HG02623 (cell line): Measurements from ENCODE around the gene SPATA19.

Experiments used
- ATAC-seq: cut with Tn5 transposase; IDR thresholded peaks from one replicate; pipeline ENCODE4 v1.9.1; 2021; ENCODE audit warnings: moderate library complexity; ENCODE audit not compliant: unreplicated experiment

The SPATA19 gene

DNA sequence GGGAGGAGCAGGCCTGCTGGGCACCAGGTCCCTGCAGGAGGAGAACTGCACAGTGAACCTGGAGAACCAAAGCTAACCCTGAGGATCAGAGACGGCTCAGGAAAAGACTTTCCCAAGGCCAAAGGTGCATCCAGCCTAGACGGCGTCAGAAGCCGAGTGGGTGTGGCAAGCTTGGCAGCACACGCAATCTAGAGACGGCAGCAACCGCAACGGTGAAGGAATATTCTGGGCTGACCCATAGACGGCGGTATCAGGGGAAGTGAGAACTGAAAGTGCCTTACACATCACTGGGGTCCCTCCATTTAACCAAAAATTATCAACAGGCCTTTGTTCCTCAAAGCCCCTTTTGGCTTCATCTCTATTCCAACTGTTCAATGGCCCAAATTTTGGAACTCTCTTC, 26.2 kb downstream of the SPATA19 start:
- no peak for ATAC-seq

DNA sequence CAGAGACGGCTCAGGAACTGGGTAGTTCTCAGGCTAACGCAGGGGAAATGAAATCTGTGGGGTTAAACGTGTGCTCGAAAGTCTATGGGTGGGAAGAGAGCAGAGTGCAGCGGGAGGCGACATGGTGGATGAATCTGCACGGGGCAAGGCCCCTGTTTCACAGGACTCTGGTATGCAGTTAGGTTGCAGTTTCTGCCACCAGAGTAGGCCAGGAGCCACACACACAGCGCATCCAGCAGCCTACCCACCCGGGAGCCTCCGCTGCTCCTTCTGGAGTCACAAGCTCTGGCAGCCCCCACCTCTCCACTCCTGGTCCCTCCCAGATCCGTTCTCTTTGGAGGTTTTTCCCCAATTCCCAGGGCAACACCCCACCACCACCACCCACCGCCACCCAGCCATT, 27.0 kb downstream of the SPATA19 start:
- ATAC-seq: no peak

DNA sequence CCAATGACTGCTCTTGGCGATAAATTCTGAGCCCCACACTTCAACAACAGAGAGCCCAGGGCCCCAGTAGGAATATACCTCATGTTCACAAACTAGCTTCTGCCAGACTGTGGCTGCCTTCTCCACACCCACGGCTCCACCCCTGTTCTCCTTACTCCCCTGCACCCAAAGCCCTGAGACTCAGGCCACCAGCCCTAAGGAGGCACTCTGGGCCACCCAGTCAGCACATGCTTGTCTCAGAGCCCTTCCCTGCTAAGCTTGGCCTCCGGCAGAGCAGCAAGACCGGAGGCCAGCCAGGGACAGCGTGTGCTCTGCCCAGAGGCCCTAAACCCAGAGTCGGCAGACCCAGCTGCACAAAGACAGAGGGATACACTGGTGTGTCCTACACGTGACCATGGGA, 27.9 kb downstream of the SPATA19 start:
- ATAC-seq: no peak

DNA sequence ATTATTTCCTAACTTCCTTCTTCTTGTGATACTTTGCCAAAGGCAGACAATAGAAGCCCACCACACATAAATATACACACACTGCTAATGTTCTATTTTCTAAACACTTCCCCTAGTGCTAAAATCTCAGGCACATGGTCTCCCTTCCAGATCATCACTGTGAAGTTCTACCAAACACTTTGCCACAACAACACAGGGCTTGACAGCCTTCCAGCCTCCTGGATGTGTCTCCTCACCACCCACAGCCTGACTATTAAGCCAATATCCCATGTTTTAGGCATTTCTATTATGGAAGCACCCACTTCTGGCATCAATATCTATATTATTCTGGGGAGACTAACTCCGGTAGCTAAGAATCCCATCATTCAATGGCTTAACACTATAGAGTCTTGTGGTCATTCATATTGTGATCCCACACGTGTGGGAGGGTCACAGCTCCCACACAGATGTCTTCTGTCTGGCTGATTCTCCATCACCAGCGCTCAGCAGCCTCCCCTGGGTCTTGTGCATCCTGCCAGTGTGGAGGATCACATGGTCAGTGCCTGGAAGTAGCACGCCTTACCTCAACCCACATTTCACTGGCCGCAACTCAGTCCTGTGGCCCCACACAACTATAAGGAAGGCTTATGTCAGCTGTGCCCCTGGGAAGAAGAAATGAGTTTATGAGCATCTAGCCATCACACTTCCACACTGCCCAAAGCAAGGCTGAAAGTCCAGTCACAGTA, 29.0 kb downstream of the SPATA19 start:
- no peak for ATAC-seq

DNA sequence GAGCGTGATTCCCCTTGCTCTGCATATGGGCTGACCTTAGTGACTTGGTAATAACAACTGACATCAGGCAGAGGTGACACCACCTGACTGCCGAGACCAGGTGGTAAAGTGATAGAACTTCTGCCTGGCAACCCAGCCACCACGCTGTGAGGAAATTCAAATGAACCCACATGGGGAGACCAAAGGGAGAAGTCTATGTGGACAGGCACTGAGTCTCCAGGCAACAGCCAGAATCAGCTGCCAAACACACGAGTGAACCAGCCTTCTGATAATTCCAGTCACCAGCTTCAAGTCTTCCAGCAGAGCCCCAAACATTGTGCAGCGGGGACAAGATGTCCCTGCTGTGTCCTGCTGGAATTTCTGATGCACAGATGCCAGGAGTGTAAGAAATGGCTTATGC, 29.7 kb downstream of the SPATA19 start:
- ATAC-seq: no peak

DNA sequence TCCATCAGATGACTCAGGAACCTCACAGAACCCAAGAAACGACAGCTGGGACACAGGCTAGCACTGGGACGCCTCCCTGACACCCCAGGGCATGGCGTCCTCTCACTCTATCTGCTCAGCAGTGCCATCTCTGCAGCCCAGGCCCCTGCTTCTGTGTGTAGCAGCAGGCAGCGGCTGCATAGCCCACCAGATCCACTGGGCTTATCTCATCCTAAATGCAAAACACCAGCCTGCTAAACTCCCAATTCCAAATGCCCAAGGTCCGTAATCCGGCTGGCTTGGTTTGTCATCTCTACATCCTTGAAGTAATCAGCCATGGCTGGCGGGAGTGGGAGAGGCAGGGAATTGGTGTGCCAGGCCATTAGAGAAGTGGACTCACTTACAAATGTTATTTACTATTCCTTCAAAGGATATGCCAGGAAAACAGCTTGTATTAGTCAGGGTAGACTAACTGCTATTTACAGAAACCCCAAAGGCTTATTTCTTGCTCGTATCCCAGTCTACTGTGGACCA, 30.7 kb downstream of the SPATA19 start:
- ATAC-seq: no peak

DNA sequence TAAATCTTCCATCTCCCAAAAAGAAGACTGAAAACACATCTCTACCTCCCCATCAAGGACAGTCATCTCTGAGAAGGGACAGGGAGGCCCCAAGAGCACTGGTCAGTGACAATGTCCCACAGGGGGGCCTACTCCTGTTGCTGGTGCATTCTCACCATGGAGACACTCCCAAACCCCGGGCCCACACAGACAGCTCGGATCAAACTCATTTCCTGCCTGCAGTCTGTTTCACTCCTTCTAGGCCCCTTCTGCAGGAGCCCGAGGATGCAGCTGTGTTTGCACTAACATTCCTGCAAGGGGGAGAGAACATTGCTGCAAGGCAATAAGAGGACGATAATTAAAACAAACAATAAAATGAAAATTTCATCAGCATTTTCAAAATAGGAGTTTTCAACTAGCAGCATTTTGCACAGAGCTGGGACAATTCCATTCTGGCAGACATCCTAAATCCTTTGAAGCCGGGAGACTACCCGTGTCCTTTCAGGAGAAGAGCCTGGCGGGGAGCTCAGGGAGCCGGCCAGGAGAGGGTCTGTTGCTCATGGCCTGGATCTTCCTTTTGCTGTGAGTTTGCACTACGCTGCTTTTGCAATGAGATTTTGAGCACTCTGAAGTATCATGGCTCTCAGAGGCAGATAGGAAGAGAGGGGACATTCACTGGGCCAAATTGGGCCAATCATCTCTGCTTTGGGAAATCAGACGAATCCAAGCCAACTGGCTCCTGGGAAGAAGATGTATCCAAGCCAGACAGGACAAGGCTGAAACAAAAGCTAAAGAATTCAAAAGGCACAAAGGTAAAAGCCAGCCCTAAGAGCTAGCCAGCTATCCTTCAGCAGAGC, 33.2 kb downstream of the SPATA19 start:
- ATAC-seq: no peak

DNA sequence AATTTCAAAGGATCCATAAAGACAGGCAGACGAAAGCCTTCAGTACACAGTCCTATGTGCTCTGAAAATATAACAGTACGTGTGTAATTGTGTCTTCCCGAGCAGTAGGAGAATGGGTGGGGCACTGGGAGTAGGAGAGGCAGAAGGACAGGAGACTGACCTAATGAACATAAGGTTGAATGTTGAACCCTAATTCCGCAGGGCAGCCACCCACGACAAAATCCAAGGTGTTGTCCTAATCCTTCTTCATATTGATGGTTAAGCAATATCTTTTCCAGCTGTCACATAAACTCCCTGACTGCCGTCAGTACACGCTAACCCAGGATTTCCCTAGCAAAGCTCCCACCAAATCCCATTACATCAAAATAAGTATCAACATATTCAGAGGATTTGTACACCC, 34.5 kb downstream of the SPATA19 start:
- no peak for ATAC-seq

DNA sequence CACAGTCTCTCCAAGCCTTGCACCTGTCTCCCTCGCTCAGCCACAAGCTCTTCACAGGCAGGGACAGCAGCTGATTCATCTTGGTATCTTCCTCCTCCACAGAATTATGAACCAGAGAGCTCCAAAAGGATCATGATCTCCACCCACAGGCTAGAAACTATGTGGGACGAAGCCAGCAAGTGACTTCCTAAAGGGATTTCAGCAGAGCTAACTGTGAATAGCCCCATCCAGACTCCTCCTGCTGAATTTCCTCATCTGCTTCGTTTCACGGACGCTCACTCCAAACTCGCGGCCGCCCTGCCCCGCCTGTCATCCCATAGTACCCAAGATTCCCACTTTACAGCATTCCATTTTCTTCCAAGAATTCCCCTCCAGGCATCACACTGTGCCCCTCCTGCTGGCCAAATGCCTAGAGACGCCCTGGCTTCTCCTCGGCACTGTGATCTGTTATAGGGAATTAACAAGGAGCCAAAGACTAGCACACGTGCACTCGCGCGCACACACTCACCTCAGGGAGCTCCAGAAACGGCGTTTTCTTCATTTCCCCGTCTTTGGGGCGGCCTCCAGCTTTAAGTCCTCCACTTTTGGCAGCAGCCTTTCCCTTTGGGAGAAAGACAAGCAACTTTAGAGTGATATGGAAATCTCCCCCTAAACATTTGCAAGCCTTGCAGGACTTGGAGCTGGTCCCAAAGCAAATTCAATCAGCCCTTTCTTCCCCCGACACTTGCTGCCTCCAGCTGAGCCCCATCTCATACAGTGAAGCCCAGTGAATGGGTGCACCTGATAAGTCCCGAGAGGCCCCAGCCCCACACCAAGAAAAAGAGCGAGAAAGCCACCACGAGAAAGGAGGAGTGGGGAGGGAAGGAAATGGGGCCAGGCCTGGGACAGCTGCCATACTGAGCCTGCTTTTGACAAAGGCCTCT, 35.5 kb downstream of the SPATA19 start:
- ATAC-seq: no peak

DNA sequence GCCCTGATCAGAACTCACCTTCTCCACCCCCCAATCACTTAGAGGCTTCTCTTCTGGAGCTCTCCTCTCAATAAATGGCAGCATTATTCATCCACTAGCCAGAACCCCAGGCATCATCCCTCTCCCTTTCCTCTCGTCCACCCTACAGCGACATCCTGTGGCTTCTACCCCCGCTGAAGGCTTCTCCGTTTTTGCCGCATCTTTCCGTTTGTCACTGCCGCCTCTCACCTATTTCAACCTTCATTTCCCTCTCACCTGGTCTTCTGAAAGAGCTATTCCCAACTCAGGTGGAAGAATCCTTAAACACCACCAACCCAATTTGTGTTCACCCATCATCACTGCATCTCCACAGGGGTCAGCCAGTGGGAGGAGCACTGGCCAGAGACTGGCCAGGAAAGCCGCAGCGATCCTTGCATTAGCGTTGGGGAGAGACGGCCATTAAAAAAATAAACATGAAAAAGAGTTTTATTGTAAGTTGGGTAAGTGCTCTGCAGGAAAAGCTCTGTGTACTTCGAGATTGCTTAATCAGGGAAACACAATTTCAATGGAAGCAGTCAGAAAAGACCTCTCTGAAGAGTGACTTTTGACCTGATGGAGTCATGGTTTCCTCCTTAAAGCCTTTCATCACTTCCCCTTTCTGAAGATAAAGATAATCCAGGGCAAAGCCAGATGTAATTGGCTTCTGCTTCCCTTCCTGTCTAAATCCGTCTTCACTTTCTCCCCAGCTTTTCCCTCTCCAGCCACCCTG, 36.7 kb downstream of the SPATA19 start:
- no peak for ATAC-seq

DNA sequence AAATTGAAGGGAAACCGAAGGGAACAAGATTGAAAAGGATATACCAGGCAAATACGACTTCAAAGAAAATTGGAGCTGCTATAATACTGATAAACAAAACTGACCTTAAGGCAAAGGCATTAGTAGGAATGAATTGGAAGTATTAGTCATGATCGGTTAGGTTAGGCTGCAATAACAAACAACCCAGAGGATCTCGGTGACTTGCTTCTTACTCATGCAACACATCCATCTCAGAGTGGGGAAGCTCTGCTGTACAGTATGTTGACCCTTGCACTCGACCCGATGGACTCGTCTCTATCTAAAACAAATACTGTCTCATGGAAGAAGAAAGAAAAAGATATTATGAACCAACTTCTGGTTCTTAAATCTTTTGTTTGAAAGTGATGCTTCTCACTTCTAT, 42.3 kb downstream of the SPATA19 start:
- ATAC-seq: no peak

DNA sequence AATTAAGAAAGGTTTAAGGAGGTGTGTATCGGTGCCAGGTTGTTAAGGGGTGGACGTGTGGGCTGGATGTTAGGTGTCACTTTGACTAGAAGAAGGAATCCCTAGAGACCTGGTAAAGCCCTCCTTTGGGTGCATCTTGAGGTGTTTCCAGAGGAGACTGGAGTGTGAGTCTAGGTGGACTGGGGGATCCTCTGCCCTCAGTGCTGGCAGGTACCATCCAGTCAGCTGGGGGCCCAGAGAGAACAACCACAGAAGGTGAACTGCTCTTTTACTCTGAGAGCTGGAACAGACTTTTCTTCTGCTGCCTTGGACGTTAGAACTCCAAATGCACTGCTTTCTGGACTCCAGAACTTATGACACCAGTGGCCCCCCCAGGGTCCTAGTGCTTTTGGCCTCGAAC, 44.0 kb downstream of the SPATA19 start:
- no peak for ATAC-seq

DNA sequence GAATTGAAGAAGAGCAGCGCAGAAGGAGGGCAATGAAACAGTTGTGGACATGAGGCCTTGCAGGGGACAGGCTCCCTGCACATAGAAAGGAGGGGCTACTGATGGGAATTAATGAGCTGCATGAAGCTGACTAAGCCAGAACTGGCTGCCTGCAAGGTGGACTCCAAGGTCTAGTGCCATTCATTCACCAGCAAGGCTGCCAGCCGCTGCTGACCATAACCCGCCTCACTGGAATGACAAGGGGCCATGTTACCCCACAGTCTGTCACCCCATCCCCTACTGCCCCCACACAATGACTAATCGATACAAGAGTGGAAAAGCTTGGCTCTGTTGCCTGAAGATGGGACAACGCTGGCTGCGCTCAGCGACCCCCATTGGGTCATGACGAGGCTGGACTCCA, 44.6 kb downstream of the SPATA19 start:
- ATAC-seq: no peak

DNA sequence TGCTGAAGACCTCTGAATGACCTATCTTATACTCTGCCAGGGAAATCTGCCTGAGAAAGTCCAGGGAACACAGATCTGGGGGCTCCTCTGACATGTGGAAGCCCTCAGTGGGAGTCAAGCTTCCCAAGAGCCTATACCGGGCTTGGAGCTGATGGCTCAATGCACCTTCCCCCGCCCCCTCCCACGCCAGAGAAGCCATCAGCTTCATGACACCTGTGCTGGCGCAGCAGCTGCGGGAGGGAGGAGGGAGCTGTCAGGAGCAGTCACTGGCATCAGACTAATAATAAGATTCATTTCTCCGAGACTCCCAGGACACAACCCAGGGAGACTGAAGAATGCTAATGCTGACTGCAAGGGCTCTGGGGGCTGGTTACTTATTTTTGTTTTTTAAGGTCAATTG, 47.8 kb downstream of the SPATA19 start:
- no peak for ATAC-seq

DNA sequence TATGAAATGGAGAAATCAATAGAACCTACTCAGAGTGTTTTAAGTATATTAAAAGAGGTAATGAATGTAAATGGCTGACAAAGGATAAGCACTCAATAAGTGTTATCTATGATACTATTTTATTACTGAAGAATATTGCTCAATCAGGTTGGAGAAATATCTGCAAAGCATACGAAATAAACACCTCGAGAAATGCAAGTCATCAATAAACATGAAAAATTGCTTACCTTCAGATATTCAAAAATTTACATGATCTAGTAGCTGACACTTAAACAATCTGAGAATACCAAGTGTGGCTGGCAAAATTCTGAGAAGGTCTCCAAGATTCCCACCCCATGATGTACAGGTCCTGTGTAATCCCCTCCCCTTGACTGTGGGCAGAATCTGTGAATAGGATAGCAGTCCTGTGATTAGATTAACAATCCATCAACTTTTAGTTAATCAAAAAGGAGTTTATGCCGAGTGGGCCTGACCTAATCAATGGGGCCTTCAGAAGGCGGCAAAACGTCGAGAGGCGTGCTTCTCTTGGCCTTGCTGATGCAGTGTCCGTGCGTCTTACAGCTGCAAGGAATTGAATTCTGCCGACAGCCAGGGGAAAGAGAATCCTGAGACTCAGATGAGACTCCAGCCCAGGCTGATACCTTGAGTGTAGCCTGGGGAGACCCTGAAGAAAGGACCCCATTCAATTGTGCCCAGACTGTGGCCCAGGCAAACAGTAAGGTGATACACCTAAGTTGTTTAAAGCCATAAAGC, 49.1 kb downstream of the SPATA19 start:
- no peak for ATAC-seq

DNA sequence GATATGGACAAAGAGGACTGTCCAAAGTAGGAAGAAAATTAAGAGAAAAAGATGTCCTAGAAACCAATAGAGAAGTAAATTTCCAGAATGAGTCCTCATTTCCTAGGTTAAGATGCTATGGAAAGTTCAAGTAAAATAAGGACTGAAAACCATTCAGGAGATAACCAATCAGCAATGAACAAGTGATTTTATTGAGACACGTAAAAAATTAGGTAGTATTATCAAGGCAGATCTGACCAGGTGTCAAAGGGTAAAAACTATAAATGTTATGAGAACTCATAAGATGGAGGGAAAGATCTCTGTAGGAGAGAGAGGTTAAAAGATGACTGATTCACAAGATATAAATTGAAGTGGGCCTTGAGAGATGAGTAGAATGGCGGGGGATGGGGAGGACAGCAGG, 50.2 kb downstream of the SPATA19 start:
- ATAC-seq: no peak

DNA sequence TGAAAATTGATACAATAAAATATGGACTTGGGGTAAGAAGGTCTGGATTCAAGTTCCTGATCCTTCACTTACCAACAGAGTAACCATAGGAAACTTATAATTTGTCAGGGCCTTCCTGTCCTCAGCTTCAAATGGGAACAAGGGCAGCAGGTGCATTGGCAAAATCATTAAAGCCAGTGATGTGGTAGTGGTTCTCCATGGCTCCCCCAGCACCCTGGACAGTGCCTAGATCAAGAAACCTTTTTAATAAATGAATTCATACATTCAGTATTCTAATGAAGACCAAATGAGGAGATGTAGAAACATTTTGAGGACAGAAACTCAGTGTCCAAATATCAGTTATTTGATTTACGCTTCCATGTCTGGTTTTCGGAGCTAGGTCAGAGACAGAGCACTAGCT, 51.1 kb downstream of the SPATA19 start:
- ATAC-seq: no peak

DNA sequence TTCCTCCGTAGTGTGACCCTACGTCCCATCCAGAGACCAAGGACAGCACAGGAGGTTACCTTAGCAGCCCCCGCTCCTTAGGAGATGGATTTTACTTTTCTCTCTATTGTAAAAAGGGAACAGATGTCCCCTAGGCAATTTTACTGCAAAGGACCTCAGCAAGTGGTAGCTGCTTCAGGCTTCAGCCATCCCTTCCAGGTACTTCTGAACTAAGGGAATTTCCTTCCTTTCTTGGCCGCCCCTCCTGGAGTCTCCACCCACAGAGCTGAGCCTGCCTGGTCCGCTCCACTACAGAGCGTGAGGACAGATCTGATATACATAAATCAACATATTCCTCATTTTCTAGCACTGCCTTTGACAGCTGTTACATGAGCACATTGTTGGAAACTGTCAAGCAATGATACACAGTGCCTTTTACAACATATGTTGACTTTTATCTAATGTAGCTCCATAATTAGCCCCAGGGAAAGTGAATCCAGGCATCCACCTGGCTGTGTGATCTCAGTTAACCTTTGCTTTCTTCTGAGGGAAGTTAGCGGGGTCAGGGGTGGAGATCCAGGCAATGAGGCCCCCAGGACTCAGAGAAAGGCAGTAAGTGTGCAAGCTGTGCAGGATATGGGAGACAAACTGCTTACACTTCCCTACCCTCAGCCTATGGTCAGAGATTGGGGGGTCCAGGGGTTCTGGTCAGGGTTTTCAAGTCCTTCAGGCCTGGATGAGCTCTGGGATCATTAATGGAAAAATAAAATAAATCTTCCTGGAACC, 51.9 kb downstream of the SPATA19 start:
- no peak for ATAC-seq

DNA sequence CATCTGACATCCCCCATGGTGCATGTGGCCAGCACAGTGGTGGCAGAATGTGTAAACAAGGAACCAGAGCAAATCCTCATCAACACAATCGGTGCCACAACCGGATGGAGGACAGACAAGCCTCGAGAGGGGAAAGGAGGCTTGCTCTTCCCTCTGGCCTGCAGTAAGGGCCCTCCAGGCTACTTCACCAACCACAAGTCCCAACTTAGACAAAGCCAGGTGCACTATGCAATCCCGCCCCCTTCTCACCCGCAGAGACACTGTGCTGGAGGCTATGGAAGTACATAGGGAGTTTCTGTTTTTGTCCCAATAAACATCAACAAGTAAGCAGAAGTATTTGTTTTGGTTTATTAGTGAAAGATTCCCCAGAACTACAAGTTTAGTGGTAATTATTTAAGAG, 54.3 kb downstream of the SPATA19 start:
- ATAC-seq: no peak
